Ovary (tissue), 3 donors: ENCODE data around the gene NES.

ENCODE experiments used
- CTCF ChIP-seq, 3 donors: fragments of 450-650 bp in 2 of 3; fragments of 200-600 bp in 1 of 3; IDR thresholded peaks; one replicate each; pipeline versions ENCODE4 v1.5.1 to v1.8.0; 2016 to 2022; ENCODE audit warnings: antibody characterized with exemption in 3 of 3, mild to moderate bottlenecking in 1 of 3
- POLR2A ChIP-seq: fragments of 450-650 bp; IDR thresholded peaks from one replicate; pipeline ENCODE4 v1.6.1; 2017; ENCODE audit warnings: antibody characterized with exemption, mild to moderate bottlenecking, moderate library complexity
- donor health status: DM: no; HTN: no; CAD: no.

DNA sequence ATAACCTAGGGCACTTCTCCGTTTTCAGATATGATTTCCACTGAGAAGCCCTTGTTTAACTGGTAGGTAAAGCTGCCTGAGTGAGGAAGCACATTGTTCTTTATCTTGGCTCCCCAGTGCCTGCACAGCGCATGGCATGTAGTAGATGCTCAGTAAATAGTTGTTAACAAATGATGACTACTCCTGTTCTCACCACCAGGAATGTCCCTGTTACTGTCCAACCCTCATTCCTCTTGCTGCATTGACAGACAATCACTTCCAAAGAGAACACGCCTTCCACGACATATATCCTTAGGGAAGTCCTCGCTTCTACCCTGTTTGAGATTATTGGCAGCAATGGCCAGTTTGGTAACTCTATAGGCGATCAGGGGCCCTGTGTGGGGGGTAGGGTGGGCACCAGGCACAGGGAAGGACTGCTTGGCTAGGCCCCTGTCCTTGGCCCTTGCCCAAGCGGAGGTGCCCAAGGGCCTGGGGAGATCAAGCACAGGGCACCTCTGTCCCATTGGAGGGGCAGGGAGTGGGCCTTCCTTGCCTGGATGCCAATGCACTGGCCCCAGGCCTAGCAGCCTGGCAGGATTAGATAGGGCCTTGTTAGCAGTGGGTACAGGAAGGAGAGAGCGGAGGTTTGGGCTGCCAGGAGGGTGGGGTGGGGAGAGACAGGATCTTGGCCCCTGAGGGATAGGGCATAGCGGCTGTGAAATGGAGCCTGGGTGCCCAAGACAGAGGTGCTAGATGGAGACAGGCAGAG is 10.2 kb downstream of the NES start:
- TF ChIP-seq POLR2A (no peak), CTCF (IDR thresholded peaks at IDR 0.05) (no peak)
